COLO668 (cell line): ENCODE measurements around the gene DNAJC5G.
"Not testable (repeated sequence)": the region's sequence is repeated elsewhere in the genome, so short reads cannot be mapped to it uniquely, and the experiment has no call there.

Experiments
- DNase-seq: peaks from one replicate; lab custom pipeline; 2025; ENCODE audit not compliant: unreplicated experiment; lab: John Stamatoyannopoulos, UW

The DNAJC5G gene

DNA sequence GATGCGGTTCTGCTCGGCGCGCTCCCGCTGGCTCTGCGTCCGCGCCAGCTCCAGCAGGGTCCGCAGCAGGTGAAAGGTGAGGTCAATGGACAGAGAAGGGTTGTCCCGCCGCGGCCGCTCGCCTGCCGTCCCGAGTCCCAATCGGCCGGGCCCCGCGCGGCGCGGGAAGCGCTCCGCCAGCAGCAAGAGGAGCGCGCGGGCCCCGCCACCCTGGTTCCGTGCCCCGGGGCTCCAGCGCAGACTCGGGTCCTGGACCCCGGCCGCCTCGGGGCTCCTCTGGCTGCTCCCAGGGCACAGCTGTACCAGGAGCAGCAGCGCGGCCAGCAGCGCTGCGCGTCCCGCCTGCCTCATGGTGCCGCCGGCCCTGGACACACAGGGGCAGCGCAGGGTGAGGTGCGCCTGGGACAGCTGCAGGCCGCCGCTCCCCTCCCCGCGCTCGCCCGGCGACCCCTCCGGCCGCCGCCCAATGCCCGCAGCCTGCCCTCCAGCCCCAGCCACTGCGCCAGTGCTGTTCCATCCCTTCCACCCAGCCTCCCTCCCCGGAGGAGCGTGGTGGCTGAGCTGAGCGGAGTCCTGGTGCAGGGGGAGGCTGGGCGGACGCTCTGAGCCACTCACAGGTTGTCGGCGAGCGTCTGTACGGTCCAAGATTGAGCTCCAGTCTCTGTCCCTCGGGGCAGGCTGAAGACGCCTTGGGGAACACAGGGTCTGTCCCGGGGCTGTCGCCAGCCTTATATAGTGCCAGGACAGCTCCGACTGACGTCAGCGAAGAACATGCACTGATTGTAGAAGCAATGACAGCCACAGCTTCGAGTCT is 32.5 kb downstream of the DNAJC5G start:
- no peak for DNase-seq

DNA sequence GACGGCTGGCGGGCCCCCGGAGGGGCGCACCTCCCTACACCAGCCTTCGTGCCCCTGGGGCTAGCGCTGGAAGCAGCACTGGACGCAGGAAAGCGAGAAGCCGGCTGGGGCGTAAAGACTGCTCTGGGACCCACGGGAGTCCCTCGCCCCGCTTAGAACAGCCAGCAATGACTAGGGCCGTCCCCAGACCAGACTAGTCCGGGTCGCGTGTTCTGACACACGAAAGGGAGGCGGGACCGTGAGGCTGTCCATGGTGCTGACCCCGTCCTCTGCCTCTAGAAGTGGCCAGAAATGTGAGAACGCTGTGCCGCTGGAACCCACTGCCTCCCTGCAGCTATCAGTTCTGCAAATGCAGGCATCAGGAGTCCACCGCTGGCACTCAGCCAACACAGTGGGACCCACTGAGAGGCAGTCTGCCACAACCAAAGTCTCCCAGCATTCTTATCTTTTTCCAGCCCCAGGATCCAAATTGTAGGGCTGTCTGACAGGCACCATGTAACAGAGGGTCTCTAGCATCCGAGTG is 33.2 kb downstream of the DNAJC5G start, which contains the start of gene UCN:
TSS of gene UCN (minus strand) at position 87 of the 523 bp plus-strand sequence. CDS start 550 bp downstream, outside the sequence.
- no peak for DNase-seq

DNA sequence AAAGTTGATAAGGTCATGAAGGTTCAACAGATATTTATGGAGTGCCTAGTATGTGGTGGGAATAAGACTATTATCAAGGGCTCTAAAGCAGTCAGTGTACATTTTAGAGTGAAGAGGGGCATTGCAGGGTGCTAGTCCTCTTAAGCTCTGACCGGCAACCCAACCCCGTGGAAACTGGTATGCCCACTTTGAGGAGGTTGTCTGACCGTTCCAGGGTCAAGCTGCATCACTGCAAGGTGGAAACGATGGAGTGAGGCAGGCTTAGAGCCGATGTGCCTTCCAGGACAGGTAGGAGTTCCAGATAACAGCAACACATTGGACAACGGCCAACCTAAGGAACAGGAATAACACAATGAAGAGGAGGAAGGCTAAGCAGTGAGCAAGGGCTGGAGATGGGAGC is 34.4 kb downstream of the DNAJC5G start:
- no peak for DNase-seq

DNA sequence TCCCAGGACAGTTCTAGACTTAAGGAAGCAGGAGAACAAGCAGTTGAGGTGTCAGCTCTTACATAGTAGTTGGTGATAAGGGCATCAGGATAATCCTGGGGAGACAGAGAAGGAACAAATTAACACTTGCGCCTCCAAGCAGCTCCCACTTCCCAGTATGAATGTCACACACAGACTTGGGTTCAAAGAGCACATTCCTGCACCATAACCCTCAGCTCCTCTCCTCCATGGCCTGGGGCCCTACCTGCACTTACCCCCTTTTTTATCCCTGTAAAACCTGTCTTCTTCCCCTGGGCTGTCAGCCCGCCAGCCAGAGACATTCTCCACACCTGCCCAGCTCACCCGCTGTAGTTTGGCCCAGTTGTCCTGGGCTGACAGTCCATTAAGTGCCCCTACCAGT is 36.9 kb downstream of the DNAJC5G start:
- DNase-seq = no peak

DNA sequence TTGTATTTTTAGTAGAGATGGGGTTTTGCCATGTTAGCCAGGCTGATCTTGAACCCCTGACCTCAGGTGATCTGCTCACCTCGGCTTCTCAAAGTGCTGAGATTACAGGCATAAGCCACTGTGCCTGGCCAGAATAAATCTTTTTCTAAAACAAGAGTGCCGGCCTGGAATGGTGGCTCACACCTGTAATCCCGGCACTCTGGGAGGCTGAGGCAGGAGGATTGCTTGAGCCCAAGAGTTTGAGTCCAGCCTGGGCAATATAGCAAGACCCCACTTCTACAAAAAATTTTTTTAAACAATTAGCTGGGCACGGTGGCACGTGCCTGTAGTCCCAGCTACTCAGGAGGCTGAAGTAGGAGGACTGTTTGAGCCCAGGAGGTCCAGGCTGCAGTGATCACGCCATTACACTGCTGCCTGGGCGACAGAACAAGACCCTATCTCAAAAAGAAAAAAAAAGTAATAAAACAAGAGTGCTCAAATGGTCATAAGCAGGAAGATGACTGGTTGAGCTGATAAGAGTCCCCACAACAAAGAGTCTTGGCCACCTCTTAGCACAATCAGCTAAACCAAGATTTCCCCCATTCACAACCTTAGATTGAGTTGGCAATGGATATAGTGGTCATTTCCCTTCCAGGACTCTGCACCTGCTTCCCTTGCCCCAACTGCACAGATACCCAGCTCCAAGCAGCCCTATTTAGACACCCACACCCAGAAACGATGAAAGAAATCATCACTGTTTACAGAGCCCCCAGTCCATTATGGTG is 38.8 kb downstream of the DNAJC5G start:
- DNase-seq = no peak

DNA sequence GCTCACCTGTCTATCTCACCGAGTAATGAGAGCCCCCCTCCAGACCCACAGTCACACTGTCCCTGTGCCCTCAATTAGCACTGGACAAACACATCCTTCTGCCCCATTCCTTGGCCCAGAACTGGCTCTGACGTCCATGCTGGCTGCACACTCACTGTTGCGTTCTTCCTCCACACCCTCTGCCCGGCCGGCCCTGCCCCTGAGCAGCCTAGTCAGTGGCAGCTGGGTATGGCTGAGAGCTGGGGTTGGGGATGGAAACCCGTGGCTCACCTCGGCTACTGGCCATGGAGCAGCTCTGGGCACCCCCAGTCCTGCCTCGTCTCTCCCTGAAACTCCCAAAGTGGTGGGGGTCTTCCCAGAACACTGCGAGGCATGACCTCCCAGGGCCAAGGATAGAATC is 39.5 kb downstream of the DNAJC5G start:
- DNase-seq = no peak

DNA sequence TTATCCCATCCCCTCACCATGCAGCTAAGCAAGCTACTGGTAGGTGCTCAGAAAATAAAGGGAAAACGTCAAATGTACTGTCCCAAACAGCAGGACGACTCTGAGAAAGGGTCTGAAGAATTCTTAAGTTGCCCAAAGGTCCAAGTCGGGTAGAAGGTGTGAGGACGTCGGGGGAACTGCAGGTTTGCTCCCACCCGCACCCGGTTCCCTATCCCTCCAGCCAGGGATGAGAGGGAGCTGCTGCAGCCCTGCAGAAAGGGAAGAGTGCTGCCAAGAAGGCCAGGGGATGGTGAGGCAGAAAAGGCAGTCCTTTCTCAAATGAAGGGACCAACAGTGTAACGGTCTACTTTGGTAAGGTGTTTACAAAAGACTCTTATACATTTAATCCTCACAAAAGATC is 39.9 kb downstream of the DNAJC5G start:
- no peak for DNase-seq

DNA sequence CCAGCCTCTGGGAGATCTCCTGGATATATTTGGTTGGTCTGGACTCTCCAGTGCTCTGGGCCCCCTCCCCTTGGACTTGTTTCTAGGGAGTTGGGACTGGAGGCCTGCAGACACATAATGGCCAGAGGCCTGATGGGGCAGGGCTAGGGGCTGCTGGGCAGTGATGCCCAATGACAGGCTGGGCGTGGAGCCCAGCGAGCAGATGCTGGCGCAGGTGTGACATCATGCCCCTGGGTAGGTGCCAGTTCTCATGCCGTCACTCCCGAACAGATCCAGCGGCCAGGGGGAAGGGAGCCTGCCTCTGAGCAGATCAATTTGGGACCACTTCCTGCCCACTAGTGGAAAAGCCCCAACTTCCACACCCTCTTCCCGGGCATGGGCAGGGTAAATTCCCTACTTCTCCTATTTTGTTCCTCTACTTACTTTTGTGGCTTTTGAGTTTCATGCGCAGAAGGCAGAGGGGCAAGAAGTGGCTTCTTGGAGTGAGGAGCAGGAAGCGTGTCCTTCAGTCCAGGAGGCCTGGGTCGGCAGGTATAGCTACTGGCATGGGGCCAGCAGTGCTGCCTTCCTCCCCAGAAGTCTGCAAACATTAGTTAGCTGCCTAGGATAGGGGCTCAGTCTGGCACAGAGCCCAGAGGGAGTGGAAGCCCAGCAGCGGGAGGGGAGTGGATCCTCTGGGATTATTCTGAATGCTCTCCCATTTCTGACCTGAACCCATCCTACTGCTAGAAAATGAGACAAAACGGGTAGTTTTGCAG is 41.6 kb downstream of the DNAJC5G start:
- DNase-seq = peak; percentile 88

DNA sequence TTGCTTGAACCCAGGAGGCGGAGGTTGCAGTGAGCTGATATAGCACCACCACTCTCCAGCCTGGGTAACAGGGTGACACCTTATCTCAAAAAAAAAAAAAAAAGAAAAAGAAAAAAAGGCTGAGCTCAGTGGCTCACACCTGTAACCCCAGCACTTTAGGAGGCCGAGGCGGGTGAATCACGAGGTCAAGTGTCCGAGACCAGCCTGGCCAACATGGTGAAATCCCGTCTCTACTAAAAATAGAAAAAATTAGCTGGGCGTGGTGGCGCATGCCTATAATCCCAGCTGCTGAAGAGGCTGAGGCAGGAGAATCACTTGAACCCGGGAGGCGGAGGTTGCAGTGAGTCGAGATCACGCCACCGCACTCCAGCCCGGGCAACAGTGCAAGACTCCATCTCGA is 44.6 kb downstream of the DNAJC5G start:
- not testable (repeated sequence) for DNase-seq

DNA sequence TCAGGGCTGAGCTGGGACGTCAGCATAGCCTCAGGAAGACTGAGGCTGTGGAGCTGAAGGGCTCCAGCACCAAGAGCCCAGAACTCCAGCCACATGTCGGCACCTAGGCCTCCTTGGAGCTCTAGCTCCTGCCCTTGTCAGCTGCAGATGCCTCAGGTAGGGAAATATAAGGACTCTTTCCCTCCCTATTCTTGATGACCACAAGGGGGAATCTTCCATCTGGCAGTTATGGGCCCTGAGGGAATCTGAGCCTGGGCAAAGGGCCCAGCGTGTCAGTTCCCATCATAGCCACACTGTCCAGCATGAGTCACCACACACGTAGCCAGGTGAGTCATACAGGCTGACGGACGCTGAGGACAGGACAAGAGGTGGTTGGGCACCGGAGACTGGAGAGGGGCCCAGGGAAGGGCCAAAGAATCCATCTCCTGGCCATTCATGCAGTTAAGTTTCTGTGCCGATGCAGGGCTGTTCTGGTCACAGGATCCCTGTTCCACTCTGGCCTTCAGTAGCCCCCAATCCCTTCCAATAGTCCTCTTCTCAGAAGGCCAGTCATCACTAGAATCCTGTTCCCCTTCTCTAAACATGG is 45.8 kb downstream of the DNAJC5G start:
- peak; percentile 83 for DNase-seq

DNA sequence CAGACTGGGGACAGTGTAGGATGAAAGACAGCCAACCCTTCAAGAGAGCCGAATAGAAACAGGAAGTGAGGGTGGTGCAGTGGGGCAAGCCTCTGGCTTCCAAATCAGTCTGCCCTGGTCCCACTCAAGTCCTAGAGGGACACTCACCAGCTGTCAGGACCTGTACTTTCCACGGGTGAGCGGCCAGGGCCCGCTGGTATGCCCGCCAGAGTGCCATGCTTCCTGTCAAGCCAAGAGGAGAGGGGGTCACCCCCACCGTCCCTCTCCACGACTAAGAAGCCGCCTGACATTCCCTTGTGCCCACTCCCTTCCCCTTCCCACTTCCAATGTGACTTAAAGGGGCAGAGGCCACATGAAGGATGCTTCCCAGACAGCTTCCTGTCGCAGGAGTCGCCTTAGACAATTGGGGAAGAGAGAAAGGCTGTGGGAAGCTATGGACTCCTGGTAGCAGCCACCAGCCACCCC is 47.1 kb downstream of the DNAJC5G start:
- peak; percentile 33 for DNase-seq

DNA sequence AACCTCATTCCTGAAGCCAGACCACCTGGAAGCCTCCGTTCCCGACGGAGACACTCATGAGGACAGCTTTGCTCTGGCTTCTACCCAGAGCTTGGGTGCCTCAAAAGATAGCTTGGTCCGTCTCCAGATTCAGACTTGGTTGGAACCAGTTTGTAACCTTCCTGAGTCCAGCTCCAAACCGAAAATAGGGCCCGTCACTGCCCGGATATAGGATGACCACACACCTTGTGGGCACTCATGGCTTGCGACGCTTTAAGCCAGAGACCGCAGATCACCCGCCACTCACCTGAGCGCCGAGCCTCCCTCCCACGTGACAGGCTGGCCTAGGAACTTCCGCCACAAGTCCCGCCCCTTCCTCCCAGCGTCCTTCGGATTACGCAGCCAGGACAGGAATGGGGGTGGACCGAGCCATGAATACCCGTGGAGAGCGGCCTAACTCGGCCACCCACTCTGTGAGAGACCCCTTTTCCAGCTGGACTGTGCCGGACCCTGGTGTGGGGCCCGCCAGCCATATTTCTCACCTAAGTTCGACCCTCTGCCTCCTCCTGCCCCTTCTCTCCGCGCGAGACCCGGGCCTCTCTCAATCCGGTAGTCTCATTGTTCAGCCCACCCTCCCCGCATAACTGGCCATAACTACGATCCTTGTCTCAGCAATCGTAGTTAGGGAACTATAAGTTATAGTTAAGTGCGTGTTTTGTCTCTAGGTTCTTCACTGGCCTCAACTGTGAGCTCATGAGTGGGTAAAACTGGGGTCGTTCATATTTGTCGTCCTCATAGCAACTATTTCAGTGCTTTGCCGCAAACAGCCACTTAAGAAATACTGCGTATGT is 47.7 kb downstream of the DNAJC5G start, which contains the start of gene MPV17:
TSS of gene MPV17 (minus strand) at position 332 of the 830 bp plus-strand sequence. CDS start 580 bp downstream, outside the sequence.
- peak; percentile 92 for DNase-seq

DNA sequence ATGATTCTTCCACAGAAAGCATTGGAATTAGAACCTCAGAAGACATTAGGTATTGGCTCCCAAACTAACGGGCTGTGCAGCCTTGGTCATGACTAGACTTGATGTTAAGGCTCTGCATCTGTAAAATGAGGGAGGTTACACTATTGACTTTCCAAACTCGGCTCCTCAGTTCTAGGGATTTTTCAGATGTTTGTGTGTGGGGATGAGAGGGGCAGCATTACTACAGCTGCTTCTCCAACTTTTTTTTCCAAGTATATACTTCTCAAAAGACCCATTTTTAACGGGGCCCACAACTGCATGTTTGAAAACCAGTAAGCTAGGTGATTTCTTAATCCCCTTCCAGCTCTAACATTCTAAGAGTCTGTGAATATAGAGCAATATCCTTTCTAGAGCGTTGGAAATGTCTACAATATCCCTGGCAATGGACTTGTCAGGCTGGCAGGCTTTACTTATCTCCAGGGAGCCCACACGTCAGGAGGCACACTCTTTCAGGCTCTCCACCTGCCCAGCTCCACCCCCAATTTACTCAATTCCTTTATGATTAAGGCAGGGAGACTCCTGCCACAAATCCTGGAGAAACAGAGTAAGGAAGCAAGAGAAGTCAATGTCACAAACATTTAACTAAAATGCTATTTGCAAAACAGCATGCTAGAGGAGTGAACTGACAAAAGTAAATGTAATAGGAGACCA is 48.5 kb downstream of the DNAJC5G start:
- no peak for DNase-seq

DNA sequence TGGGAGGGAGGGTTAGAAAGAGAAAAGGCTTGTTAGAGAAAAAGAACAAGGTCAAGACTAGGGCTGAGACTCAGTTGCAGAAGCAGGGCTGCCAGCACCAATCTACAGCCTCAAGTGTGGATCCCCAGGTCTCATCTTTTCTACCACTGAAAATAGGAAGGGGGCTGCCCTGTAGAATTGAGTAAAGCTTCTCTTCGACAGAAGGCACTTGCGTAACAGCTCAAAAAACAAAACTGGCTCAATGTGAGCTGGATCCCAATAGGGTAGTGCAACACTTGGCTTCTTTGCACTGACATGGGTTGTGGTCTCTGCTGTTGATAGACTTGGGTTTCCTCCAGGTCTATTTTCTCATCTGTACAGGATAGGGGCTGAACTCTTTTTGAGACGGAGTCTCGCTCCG is 49.5 kb downstream of the DNAJC5G start:
- DNase-seq = no peak
